Measurements from ENCODE around the gene TSPO. TPM values are rescaled to one million over a fixed set of nuclear protein-coding genes. Genes with fewer than 3 reads are reported as not detected.

TSPO gene
- total and polyA plus RNA-seq, 2 of the 13 experiments (the other 11 are each of a cell fraction or from before 2014, with no cell fraction given): 0.46 to 1.4 TPM

DNA sequence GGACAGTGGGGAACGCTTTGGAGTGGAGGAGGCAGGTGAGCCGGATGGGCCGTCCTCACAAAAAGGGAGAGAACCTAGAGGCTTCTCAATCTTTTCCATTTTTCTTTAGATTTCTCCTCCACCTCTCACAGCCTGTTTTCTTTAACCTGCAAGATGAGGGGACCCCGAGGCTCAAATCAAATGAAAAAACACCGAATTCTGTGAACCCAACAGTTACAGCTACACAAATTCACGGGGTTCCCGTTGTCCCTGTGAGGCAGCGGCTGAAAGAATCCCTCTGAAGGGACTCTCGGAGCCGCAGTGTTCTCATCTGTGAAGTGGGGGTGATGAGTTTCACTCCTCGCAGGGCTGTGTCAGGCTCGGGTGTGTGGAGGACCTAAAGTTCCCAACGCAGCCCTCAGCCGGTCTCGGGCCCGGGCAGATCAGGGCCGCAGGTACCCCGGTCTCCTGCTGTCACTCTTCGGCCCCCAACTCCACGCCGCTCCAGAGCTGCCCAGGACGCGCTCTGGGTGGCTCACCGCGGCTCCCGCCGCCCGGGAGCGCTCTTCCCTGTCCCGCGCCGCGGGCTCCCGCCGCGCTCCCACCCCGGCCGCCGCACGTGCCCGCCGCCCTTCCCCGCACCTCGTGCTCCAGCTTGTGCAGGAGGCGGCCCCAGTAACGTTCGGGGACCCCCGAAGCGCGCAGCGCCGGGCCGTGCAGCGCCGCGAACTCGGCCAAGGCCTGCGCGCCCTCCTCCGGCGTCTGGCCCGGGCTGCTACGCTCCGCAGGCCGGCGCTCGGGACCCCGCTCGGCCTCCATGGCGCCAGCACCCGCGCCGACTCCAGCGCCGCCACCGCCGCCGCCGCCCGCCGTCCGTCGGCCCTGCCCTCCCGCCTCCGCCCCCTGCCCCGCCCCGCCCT, 35.2 kb downstream of the TSPO start, which contains the start of gene TTLL12 (continued):
- TF ChIP-seq ZNF296 (CRISPR knock-in tag; conservative IDR thresholded peaks at IDR 0.05): no peak
- TF ChIP-seq ZNF879 (CRISPR knock-in tag; IDR thresholded peaks at IDR 0.05): no peak
- no peak for TF ChIP-seq ELF1 (CRISPR knock-in tag; IDR thresholded peaks at IDR 0.05)
- TF ChIP-seq ZNF260 (CRISPR knock-in tag; IDR thresholded peaks at IDR 0.05; ENCODE audit: borderline replicate concordance, low read depth): no peak
- TF ChIP-seq ZSCAN20 (CRISPR knock-in tag; IDR thresholded peaks at IDR 0.05; ENCODE audit: borderline replicate concordance): peak; percentile 53; the same call in 1 of the 2 replicates
- TF ChIP-seq TSC22D2 (CRISPR knock-in tag; IDR thresholded peaks at IDR 0.05; ENCODE audit: borderline replicate concordance): no peak
- TF ChIP-seq ZNF282 (IDR thresholded peaks at IDR 0.05; ENCODE audit: partially characterized antibody): no peak
- no peak for TF ChIP-seq ZNF670 (CRISPR knock-in tag; IDR thresholded peaks at IDR 0.05; ENCODE audit: borderline replicate concordance)
- no peak for TF ChIP-seq ATM (IDR thresholded peaks at IDR 0.05; ENCODE audit: borderline replicate concordance)
- no peak; the same call in 1 of the 2 replicates for TF ChIP-seq EEA1 (CRISPR knock-in tag; IDR thresholded peaks at IDR 0.05; ENCODE audit: borderline replicate concordance)
- no peak for TF ChIP-seq FOXO1 (CRISPR knock-in tag; IDR thresholded peaks at IDR 0.05)
- TF ChIP-seq IRF2 (CRISPR knock-in tag; IDR thresholded peaks at IDR 0.05): no peak
- no peak for TF ChIP-seq MTF1 (CRISPR knock-in tag; IDR thresholded peaks at IDR 0.05)
- TF ChIP-seq, protein P1, sequence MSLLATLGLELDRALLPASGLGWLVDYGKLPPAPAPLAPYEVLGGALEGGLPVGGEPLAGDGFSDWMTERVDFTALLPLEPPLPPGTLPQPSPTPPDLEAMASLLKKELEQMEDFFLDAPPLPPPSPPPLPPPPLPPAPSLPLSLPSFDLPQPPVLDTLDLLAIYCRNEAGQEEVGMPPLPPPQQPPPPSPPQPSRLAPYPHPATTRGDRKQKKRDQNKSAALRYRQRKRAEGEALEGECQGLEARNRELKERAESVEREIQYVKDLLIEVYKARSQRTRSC (CRISPR knock-in tag; IDR thresholded peaks at IDR 0.05; ENCODE audit: low read depth): no peak
- TF ChIP-seq, protein P2, sequence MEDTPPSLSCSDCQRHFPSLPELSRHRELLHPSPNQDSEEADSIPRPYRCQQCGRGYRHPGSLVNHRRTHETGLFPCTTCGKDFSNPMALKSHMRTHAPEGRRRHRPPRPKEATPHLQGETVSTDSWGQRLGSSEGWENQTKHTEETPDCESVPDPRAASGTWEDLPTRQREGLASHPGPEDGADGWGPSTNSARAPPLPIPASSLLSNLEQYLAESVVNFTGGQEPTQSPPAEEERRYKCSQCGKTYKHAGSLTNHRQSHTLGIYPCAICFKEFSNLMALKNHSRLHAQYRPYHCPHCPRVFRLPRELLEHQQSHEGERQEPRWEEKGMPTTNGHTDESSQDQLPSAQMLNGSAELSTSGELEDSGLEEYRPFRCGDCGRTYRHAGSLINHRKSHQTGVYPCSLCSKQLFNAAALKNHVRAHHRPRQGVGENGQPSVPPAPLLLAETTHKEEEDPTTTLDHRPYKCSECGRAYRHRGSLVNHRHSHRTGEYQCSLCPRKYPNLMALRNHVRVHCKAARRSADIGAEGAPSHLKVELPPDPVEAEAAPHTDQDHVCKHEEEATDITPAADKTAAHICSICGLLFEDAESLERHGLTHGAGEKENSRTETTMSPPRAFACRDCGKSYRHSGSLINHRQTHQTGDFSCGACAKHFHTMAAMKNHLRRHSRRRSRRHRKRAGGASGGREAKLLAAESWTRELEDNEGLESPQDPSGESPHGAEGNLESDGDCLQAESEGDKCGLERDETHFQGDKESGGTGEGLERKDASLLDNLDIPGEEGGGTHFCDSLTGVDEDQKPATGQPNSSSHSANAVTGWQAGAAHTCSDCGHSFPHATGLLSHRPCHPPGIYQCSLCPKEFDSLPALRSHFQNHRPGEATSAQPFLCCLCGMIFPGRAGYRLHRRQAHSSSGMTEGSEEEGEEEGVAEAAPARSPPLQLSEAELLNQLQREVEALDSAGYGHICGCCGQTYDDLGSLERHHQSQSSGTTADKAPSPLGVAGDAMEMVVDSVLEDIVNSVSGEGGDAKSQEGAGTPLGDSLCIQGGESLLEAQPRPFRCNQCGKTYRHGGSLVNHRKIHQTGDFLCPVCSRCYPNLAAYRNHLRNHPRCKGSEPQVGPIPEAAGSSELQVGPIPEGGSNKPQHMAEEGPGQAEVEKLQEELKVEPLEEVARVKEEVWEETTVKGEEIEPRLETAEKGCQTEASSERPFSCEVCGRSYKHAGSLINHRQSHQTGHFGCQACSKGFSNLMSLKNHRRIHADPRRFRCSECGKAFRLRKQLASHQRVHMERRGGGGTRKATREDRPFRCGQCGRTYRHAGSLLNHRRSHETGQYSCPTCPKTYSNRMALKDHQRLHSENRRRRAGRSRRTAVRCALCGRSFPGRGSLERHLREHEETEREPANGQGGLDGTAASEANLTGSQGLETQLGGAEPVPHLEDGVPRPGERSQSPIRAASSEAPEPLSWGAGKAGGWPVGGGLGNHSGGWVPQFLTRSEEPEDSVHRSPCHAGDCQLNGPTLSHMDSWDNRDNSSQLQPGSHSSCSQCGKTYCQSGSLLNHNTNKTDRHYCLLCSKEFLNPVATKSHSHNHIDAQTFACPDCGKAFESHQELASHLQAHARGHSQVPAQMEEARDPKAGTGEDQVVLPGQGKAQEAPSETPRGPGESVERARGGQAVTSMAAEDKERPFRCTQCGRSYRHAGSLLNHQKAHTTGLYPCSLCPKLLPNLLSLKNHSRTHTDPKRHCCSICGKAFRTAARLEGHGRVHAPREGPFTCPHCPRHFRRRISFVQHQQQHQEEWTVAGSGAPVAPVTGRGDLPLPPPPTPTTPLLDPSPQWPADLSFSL (CRISPR knock-in tag; IDR thresholded peaks at IDR 0.05): no peak
- TF ChIP-seq GATAD1 (CRISPR knock-in tag; IDR thresholded peaks at IDR 0.05): no peak
- TF ChIP-seq ZSCAN9 (CRISPR knock-in tag; IDR thresholded peaks at IDR 0.05; ENCODE audit: borderline replicate concordance): 0 out of 2 replicates have a peak, but pooled peaks have one; percentile 13
- TF ChIP-seq, protein P3, sequence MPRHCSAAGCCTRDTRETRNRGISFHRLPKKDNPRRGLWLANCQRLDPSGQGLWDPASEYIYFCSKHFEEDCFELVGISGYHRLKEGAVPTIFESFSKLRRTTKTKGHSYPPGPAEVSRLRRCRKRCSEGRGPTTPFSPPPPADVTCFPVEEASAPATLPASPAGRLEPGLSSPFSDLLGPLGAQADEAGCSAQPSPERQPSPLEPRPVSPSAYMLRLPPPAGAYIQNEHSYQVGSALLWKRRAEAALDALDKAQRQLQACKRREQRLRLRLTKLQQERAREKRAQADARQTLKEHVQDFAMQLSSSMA (CRISPR knock-in tag; IDR thresholded peaks at IDR 0.05): no peak
- TF ChIP-seq ZNF33B (CRISPR knock-in tag; IDR thresholded peaks at IDR 0.05): no peak
- TF ChIP-seq GATA4 (IDR thresholded peaks at IDR 0.05; ENCODE audit: borderline replicate concordance, low read depth): no peak
- no peak for TF ChIP-seq PITX1 (CRISPR knock-in tag; IDR thresholded peaks at IDR 0.05)
- TF ChIP-seq NR2F2 (IDR thresholded peaks at IDR 0.05; ENCODE audit: borderline replicate concordance, low read depth): no peak
- peak; percentile 39 for TF ChIP-seq YEATS4 (CRISPR knock-in tag; IDR thresholded peaks at IDR 0.05; ENCODE audit: borderline replicate concordance)
- no peak for TF ChIP-seq ETV5 (CRISPR knock-in tag; IDR thresholded peaks at IDR 0.05; ENCODE audit: borderline replicate concordance)

All from HepG2 (cell line).